Right lobe of liver (tissue), 4 donors: ENCODE measurements around the gene FOXK2.

Experiments
- CTCF ChIP-seq, 4 donors: fragments of 200-600 bp in 3 of 4; fragments of 450-650 bp in 1 of 4; IDR thresholded peaks; one replicate each; pipeline versions ENCODE4 v1.5.1 to v1.8.0; 2016 to 2022; ENCODE audit warnings: antibody characterized with exemption in 4 of 4, mild to moderate bottlenecking in 2 of 4
- POLR2A ChIP-seq: fragments of 450-650 bp; IDR thresholded peaks from one replicate; pipeline ENCODE4 v1.6.1; 2017; ENCODE audit warnings: antibody characterized with exemption, mild to moderate bottlenecking
- donor health status: DM: no; HTN: no; CAD: no.
- donor health status: DM: no; HTN: no; CAD: no.
- donor health status: DM: no; HTN: yes; CAD: no.

GRCh38 chr17:82605939-82606600 is 86.5 kb downstream of the FOXK2 start:
- no peak for TF ChIP-seq POLR2A
- TF ChIP-seq CTCF (IDR thresholded peaks at IDR 0.05): no peak
